Medulla oblongata (tissue), 1 donor: ENCODE data around the gene PLAC8L1.

Source experiments
- DNase-seq: peaks from one replicate; pipeline ENCODE4 v3.0.0-alpha.2; 2015; ENCODE audit errors: extremely low spot score

The PLAC8L1 gene

DNA sequence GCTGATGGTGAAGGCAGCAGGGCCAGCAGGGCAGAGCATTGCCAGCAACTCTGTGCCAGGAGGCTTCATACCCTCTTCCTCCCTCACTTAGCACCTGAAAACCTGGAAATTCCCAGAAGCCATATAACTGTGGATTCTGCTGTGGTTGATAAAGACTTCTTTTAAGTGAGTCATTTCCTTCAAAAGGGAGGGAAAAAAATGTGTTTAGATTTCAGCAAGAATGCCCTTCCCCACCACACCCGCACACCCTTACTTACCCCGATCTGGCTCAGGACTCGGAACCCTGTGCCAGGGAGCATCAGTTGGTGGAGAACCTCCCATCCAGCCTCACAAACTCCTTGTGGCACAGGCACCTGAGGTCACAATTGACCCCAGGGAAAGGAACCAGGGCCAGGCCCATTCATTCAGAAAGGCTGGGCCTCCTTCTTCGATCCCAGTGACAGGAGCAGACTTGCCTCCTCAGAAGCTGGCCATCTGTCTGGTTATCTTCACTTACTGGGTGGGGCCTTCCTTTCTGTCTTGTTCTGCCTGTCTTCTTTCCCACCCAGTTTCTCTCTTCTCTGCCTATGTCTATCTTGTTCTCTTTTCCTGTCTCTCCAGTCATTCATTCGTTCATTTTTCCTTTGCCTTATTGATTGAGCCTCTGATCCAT lies 62.6 kb downstream of the PLAC8L1 start:
- no peak for DNase-seq

DNA sequence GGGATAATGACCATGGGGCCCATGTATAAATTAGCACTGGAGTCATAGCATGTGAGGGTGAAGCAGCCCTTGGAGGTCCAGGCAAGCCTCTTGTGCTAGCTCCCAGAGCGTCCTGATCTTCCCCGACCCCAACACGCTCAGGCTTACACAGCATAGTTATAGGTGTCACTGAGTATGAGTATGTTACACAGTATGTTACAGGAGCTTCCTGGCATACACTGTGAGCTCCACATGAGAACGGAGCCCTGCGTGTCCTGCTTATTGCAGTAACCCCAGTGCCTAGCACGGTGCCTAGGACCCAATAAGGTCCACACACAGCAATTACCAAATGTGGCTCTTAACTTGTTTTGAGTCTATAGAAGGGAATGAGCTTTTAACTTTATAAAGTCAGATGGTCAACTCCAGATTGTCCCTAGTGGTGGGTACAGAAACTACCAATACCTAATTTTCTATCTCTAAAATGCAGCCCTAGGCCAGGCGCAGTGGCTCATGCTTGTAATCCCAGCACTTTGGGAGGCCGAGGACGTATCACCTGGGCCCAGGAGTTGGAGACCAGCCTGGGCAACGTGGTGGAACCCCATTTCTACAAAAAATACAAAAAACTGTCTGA lies 64.1 kb downstream of the PLAC8L1 start:
- no peak for DNase-seq

DNA sequence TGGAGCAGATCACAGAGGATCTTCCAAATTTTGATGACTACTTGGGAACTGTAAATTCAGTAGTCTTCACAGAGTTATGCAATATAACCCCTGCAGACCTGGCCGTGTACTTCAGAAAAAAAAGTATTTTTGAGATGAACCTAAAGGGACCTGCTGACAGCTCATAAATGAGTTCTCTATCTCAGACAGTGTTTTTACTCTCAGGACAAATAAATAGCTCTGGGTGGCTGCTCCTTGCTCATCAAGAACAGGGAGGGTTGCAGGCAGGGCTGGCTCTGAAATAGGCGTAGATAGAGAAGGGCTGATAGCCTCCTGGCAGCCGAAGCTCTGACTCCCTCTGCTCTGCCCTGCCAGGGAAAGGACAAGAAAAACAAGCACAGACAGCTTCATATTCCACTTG lies 64.8 kb downstream of the PLAC8L1 start:
- no peak for DNase-seq

- DNase-seq, result no peak
Measured at GRCh38 chr5:146039420-146039819, 66.0 kb downstream of the PLAC8L1 start.

DNA sequence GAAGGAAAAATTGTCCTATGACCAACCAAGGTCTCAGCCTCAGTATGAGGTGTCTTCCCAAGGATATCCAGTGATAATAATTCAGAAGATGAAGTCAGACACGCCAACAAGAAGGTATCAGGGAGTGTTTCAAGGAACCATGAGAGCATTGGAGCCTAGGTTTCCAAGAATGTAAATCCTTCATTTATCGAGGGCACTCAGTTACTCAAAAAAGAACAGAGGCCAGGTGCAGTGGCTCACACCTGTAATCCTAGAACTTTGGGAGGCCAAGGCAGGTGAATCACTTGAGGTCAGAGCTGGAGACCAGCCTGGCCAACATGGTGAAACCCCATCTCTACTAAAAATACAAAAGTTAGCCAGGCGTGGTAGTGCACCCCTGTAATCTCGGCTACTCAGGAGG lies 70.8 kb downstream of the PLAC8L1 start:
- no peak for DNase-seq
